A549 treated with AZD9567 at 1 μM for 4 hours (cell line): Measurements from ENCODE around the gene TTC27. TPM values are rescaled to one million over a fixed set of nuclear protein-coding genes. Genes with fewer than 3 reads are reported as not detected.

Experiments
- total RNA-seq: library from RNA; stranded (reverse); fragments of 200-300 nt; extraction: Qiagen RNA extraction; gene quantifications from 5 replicates; pipeline ENCODE4 v1.2.3, GENCODE V29; 2022; ENCODE audit not compliant: insufficient read depth

Gene TTC27
- total RNA-seq: 21.1 to 37.9 TPM (median 22.6 TPM) in 5 replicates

DNA sequence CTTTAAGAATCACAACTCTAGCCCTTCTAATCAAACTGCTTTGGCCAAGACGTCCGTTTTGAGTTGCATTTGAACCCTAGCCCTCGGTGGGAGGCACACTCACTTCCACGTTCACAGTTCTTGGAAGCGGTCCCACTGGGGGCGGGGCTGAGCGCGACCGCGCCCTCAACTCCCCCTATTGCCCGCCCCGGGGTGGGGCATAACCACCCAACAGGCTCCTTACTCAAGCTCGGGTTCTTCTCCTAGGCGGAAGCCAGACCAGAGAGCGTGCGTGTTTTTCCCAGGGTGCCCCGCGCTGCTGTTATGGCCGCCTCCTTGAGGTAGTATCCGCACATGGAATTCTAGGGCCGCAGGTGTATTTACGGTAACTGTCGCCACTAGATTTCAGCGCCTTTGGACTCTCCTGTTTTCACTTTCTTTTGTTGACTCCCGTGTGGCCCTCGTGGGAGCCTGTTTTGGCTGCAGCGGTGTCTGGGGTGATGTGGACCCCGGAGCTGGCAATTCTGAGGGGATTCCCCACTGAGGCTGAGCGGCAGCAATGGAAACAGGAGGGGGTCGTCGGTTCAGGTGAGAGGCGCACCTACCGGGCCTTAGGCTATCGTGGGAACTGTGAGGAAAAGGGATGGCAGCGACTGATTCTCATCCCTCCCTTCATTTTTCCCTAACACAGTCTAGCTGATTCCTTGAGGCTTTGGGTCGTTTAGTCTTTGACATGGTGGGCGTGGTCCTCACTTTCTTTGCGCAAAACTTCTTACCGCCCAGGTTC lies at the start of gene TTC27:
TTC27 (plus strand) TSS at position 237 of the 766 bp plus-strand sequence; CDS start at position 480, 243 bp downstream.

